Fibroblast of lung (primary cell): ENCODE results near the gene DARS1. TPM values are rescaled to one million over a fixed set of nuclear protein-coding genes. Genes with fewer than 3 reads are reported as not detected.

Experiments
- DNase-seq, 2 donors: peaks; one replicate each; pipeline versions ENCODE4 v3.0.0 to v3.0.0-alpha.2; 2010; ENCODE audit warnings: low read depth in 2 of 2
- H2AFZ ChIP-seq: 2 replicates; pipeline ENCODE4 v1.5.1; 2012; ENCODE audit warnings: low read length, control low read depth, inconsistent platforms
- H3K27ac ChIP-seq: 2 replicates; pipeline ENCODE4 v1.5.1; 2011; ENCODE audit warnings: low read length, control low read depth; ENCODE audit not compliant: insufficient read depth
- H3K27me3 ChIP-seq: 2 replicates; pipeline ENCODE4 v1.5.1; 2011; ENCODE audit warnings: mild to moderate bottlenecking, low read length; ENCODE audit not compliant: control insufficient read depth, insufficient read depth
- H3K36me3 ChIP-seq: 2 replicates; pipeline ENCODE4 v1.5.1; 2011; ENCODE audit warnings: low read length; ENCODE audit not compliant: control insufficient read depth, insufficient read depth
- H3K4me1 ChIP-seq: 2 replicates; pipeline ENCODE4 v1.5.1; 2011; ENCODE audit warnings: low read length; ENCODE audit not compliant: control insufficient read depth, insufficient read depth; ENCODE audit errors: extremely low read depth
- H3K4me2 ChIP-seq: 2 replicates; pipeline ENCODE4 v1.5.1; 2011; ENCODE audit warnings: low read length, control low read depth; ENCODE audit not compliant: insufficient read depth; ENCODE audit errors: extremely low read depth
- H3K4me3 ChIP-seq, 4 experiments: fragments of 200-600 bp in 1 of 4; sonication (generic) in 1 of 4; replicated peaks in 1 of 4; 2 replicates each; pipeline ENCODE4 v1.5.1; 2011 to 2016; ENCODE audit warnings: low read length in 4 of 4, low read depth in 3 of 4, mild to moderate bottlenecking in 3 of 4, control low read depth in 2 of 4, inconsistent platforms in 1 of 4, mixed read lengths in 1 of 4; ENCODE audit not compliant: insufficient read depth in 1 of 4; ENCODE audit errors: control extremely low read depth in 1 of 4
- H3K79me2 ChIP-seq: 2 replicates; pipeline ENCODE4 v1.5.1; 2012; ENCODE audit warnings: mild to moderate bottlenecking, low read length, inconsistent platforms; ENCODE audit not compliant: control insufficient read depth, insufficient read depth
- H3K9ac ChIP-seq: 2 replicates; pipeline ENCODE4 v1.5.1; 2011; ENCODE audit warnings: mild to moderate bottlenecking, low read length, control low read depth; ENCODE audit not compliant: insufficient read depth
- H3K9me3 ChIP-seq: 2 replicates; pipeline ENCODE4 v1.5.1; 2012; ENCODE audit warnings: low read depth, low read length; ENCODE audit not compliant: control insufficient read depth, insufficient read depth
- H4K20me1 ChIP-seq: 2 replicates; pipeline ENCODE4 v1.5.1; 2011; ENCODE audit warnings: low read length; ENCODE audit not compliant: control insufficient read depth, insufficient read depth; ENCODE audit errors: extremely low read depth
- EZH2 ChIP-seq: IDR thresholded peaks from 2 replicates; pipeline ENCODE4 v1.5.1; 2012; ENCODE audit warnings: low read length, control low read depth, mild to moderate bottlenecking; ENCODE audit errors: missing control alignments
- polyA plus RNA-seq, 2 donors: library from polyadenylated mRNA; depleted of rRNA in 1 of 2; stranded (reverse) in 1 of 2; unstranded in 1 of 2; fragments of >200 nt; gene quantifications; 2 replicates each; pipeline ENCODE4 v1.2.1, GENCODE V29; 2011 to 2012; ENCODE audit warnings: missing spikeins in 1 of 2
- total RNA-seq: library from RNA; depleted of rRNA; stranded (reverse); fragments of >200 nt; gene quantifications from 2 replicates; pipeline ENCODE4 v1.2.1, GENCODE V29; 2014
- TF ChIP-seq, protein P1 (sequence below), 2 donors: IDR thresholded peaks in 1 of 2; conservative IDR thresholded peaks in 1 of 2; 1 replicate in 1 of 2; 2 replicates in 1 of 2; pipeline ENCODE4 v1.5.1; 2011 to 2012; ENCODE audit warnings: low read length in 2 of 2, control low read depth in 1 of 2, inconsistent platforms in 1 of 2, low read depth in 1 of 2, mild to moderate bottlenecking in 1 of 2

DARS1 gene
- total and polyA plus RNA-seq, 2 donors (not counting 1 experiment from before 2014, with no cell fraction given): 75.5 to 110 TPM

DNA sequence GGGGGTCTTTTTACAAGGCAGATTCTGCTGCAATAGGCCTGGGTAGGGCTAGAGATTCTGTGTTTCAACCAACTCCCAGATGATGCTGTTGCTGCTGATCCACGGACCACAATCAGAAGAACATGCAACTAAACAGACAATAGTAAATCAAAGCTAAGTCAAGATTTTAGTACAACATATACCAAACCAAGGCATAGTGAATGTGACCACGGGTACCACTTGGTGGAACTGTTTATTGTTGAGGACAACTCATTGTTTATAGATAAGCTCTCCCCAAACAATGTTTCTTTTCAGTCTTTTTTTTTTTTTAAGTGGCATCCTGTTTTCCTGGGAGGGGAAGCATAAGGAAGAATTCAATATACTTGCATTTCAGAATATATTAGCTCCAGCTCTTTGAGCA lies 36.0 kb upstream of the DARS1 start:
- Histone ChIP-seq H3K27me3 (peaks cover 3% of the 10 kb centered on the region), H3K4me3 (no peak overlapping the region), H3K36me3 (no peaks in the 10 kb centered on the region), H3K4me2 (no peak overlapping the region), H3K79me2 (no peaks in the 10 kb centered on the region), H3K27ac (no peak overlapping the region), H4K20me1 (no peaks in the 10 kb centered on the region), H3K4me1 (no peaks in the 10 kb centered on the region), H2AFZ (no peak overlapping the region), H3K9me3 (no peaks in the 10 kb centered on the region), H3K9ac (no peak overlapping the region)
- TF ChIP-seq, protein P1, sequence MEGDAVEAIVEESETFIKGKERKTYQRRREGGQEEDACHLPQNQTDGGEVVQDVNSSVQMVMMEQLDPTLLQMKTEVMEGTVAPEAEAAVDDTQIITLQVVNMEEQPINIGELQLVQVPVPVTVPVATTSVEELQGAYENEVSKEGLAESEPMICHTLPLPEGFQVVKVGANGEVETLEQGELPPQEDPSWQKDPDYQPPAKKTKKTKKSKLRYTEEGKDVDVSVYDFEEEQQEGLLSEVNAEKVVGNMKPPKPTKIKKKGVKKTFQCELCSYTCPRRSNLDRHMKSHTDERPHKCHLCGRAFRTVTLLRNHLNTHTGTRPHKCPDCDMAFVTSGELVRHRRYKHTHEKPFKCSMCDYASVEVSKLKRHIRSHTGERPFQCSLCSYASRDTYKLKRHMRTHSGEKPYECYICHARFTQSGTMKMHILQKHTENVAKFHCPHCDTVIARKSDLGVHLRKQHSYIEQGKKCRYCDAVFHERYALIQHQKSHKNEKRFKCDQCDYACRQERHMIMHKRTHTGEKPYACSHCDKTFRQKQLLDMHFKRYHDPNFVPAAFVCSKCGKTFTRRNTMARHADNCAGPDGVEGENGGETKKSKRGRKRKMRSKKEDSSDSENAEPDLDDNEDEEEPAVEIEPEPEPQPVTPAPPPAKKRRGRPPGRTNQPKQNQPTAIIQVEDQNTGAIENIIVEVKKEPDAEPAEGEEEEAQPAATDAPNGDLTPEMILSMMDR (conservative IDR thresholded peaks at IDR 0.05 in 1 of 2, IDR thresholded peaks at IDR 0.05 in 1 of 2; ENCODE audit: low read depth in 1 of 2, low read length in 2 of 2): no peak
- no peak for TF ChIP-seq EZH2
- DNase-seq: no peak

DNA sequence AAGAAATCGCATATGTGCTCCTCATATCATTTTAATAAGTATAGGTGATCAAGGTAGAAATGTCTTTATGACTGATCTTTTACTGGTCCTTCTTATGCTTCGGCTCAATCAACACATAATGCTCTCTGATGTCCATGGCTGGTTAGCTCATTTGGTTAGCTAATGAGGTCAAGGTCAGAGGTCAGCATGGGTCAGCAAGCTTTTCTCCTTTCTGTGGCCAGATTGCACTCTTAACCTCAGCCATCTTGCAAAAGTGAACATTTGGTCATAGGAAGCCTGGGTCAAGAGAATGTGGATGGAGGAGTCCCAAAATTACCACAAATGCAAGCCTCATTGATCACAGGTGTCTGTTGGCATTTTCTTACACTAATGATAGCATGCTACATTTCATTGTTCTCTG lies 35.4 kb upstream of the DARS1 start:
- Histone ChIP-seq H3K27ac (no peak overlapping the region), H3K27me3 (peaks cover 3% of the 10 kb centered on the region), H3K36me3 (no peaks in the 10 kb centered on the region), H3K4me3 (no peak overlapping the region), H3K4me1 (no peaks in the 10 kb centered on the region), H2AFZ (no peak overlapping the region), H3K9me3 (no peaks in the 10 kb centered on the region), H4K20me1 (no peaks in the 10 kb centered on the region), H3K4me2 (no peak overlapping the region), H3K9ac (no peak overlapping the region), H3K79me2 (no peaks in the 10 kb centered on the region)
- TF ChIP-seq EZH2: no peak
- TF ChIP-seq, protein P1 (conservative IDR thresholded peaks at IDR 0.05 in 1 of 2, IDR thresholded peaks at IDR 0.05 in 1 of 2; ENCODE audit: low read depth in 1 of 2, low read length in 2 of 2): no peak
- DNase-seq: no peak

DNA sequence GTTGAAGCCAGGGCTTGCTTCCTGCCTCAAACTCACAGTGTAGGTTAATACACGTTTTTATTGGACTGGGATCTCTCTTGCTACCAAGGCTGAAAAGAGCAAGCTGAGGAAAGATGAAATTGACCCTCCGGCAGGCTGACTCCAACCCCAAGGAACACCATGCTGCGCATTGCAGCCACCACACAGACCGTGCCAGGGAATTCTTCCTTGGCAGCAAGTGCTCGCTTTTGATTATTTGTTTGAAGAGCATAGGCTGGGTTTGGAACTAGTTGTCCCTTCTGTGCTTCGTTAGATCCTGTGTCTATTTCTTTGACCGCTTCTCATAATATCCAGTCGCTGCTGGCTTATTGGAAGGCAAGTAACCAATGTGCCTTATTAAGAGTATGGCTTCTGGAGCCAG lies 34.4 kb upstream of the DARS1 start:
- peaks cover 3% of the 10 kb centered on the region for H3K27me3 ChIP-seq
- H3K4me3 ChIP-seq: no peak overlapping the region
- no peaks in the 10 kb centered on the region for H3K9me3 ChIP-seq
- no peak for DNase-seq
- H3K79me2 ChIP-seq: no peaks in the 10 kb centered on the region
- no peaks in the 10 kb centered on the region for H3K36me3 ChIP-seq
- no peak for TF ChIP-seq EZH2
- TF ChIP-seq, protein P1 (conservative IDR thresholded peaks at IDR 0.05 in 1 of 2, IDR thresholded peaks at IDR 0.05 in 1 of 2; ENCODE audit: low read depth in 1 of 2, low read length in 2 of 2): no peak
- H3K9ac ChIP-seq: no peak overlapping the region
- no peak overlapping the region for H3K4me2 ChIP-seq
- H4K20me1 ChIP-seq: no peaks in the 10 kb centered on the region
- no peak overlapping the region for H2AFZ ChIP-seq
- no peak overlapping the region for H3K27ac ChIP-seq
- no peaks in the 10 kb centered on the region for H3K4me1 ChIP-seq
